GM18867 (cell line): ENCODE data around the gene NCK1.

Source experiments
- ATAC-seq: cut with Tn5 transposase; IDR thresholded peaks from one replicate; pipeline ENCODE4 v1.9.1; 2021; ENCODE audit warnings: mild to moderate bottlenecking, moderate library complexity; ENCODE audit not compliant: unreplicated experiment

Gene NCK1

GRCh38 chr3:136861890-136862616 is at the start of gene NCK1:
Gene NCK1, plus strand, starts transcription at chr3:136862208. Its CDS starts 65,794 bp downstream, at chr3:136928002.
- peak; percentile 98 for ATAC-seq

- ATAC-seq, result no peak
Observed at GRCh38 chr3:136817448-136817847, 44.6 kb upstream of the NCK1 start.

- no peak for ATAC-seq
Observed at GRCh38 chr3:136818191-136818768, 43.7 kb upstream of the NCK1 start.

- no peak for ATAC-seq
Observed at GRCh38 chr3:136818769-136819391, 43.1 kb upstream of the NCK1 start, which contains the start of gene SLC35G2. Gene SLC35G2, plus strand, starts transcription at chr3:136819126. Its CDS starts 35,335 bp downstream, at chr3:136854461.

GRCh38 chr3:136819392-136819730 is 42.6 kb upstream of the NCK1 start:
- ATAC-seq, result no peak

GRCh38 chr3:136819731-136820679 is 42.0 kb upstream of the NCK1 start:
- ATAC-seq, result no peak

- ATAC-seq, result no peak
Observed at GRCh38 chr3:136831461-136831860, 30.5 kb upstream of the NCK1 start.

- no peak for ATAC-seq
Observed at GRCh38 chr3:136835089-136835812, 26.8 kb upstream of the NCK1 start.

- no peak for ATAC-seq
Observed at GRCh38 chr3:136835813-136836510, 26.0 kb upstream of the NCK1 start.

- ATAC-seq, result no peak
Observed at GRCh38 chr3:136836511-136837156, 25.4 kb upstream of the NCK1 start.

GRCh38 chr3:136838641-136839555 is 23.1 kb upstream of the NCK1 start:
- no peak for ATAC-seq

GRCh38 chr3:136839556-136839931 is 22.5 kb upstream of the NCK1 start:
- ATAC-seq, result no peak

GRCh38 chr3:136840252-136840651 is 21.8 kb upstream of the NCK1 start:
- no peak for ATAC-seq

GRCh38 chr3:136842294-136842693 is 19.7 kb upstream of the NCK1 start:
- no peak for ATAC-seq

- ATAC-seq, result no peak
Observed at GRCh38 chr3:136844724-136845123, 17.3 kb upstream of the NCK1 start.

- no peak for ATAC-seq
Observed at GRCh38 chr3:136852180-136852579, 9.8 kb upstream of the NCK1 start.

GRCh38 chr3:136856665-136857064 is 5.3 kb upstream of the NCK1 start:
- ATAC-seq, result no peak

GRCh38 chr3:136858381-136858780 is 3.6 kb upstream of the NCK1 start:
- ATAC-seq, result no peak
